Measurements from ENCODE around the gene NUP35. TPM values are rescaled to one million over a fixed set of nuclear protein-coding genes. Genes with fewer than 3 reads are reported as not detected.
A peak's percentile ranks its signal among the peaks of the same experiment; 100 is the strongest.

NUP35 gene
- total RNA-seq, 4 donors from 2014 or later: 3.6 to 9.7 (median 5.6) TPM

DNA sequence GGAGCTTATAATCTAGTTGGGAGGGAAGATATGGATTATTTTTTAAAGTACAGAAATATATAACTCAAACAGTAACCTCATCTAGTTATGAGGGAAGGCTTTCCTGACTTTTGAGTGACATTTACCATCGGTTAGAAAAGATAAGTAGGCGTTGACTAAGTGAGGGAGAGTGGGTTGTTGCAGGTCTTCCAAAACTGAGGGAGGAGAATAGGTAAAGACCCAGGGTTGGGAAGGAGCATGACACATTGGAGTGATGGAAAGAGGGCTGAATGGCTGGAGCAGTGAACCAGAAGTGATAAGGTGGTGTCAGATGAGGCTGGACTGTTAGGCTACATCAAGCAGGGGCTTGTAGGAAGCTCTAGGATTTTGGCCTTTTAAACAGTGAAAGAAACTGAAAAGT is 10.6 kb upstream of the NUP35 start:
- H3K36me3 ChIP-seq: no peaks in the 10 kb centered on the region
- TF ChIP-seq POLR2A (IDR thresholded peaks at IDR 0.05): no peak
- TF ChIP-seq, protein P1, sequence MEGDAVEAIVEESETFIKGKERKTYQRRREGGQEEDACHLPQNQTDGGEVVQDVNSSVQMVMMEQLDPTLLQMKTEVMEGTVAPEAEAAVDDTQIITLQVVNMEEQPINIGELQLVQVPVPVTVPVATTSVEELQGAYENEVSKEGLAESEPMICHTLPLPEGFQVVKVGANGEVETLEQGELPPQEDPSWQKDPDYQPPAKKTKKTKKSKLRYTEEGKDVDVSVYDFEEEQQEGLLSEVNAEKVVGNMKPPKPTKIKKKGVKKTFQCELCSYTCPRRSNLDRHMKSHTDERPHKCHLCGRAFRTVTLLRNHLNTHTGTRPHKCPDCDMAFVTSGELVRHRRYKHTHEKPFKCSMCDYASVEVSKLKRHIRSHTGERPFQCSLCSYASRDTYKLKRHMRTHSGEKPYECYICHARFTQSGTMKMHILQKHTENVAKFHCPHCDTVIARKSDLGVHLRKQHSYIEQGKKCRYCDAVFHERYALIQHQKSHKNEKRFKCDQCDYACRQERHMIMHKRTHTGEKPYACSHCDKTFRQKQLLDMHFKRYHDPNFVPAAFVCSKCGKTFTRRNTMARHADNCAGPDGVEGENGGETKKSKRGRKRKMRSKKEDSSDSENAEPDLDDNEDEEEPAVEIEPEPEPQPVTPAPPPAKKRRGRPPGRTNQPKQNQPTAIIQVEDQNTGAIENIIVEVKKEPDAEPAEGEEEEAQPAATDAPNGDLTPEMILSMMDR (IDR thresholded peaks at IDR 0.05 in 4 of 5, conservative IDR thresholded peaks at IDR 0.05 in 1 of 5): no peak
- no peak overlapping the region for H3K4me3 ChIP-seq
- H3K27me3 ChIP-seq: no peaks in the 10 kb centered on the region
- H3K9me3 ChIP-seq: no peaks in the 10 kb centered on the region
- intact Hi-C loops (cut with DNase I; ENCODE audit: low total_unique reads) (no loop called here), in situ Hi-C loops (cut with MboI; ENCODE audit: low sequenced_read_pairs in 4 of 4) (no loop called here)
- H3K27ac ChIP-seq: no peak overlapping the region
- ATAC-seq (no peak), DNase-seq (no peak)
- no peaks in the 10 kb centered on the region for H3K4me1 ChIP-seq

DNA sequence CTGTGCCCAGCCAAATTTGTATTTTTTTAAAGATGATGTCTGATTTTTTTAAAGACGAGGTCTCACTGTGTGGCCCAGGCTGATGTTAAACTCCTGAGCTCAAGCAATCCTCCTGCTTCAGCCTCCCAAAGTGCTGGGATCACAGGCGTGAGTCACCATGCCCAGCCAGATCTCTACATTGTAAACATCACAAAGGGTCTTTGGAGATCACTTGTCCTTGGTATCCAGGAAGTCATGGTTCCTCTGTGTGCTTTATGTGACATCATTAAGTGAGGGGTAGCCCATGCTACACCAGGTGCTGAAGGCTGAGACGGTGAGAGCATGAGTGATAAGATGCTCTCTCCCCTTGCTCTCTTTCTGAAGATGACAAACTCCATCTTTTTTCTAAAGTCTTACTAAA is 7.0 kb upstream of the NUP35 start:
- Histone ChIP-seq H3K4me3 (no peak overlapping the region), H3K4me1 (no peaks in the 10 kb centered on the region), H3K27ac (no peak overlapping the region), H3K36me3 (no peaks in the 10 kb centered on the region), H3K9me3 (no peaks in the 10 kb centered on the region), H3K27me3 (no peaks in the 10 kb centered on the region)
- no peak for DNase-seq
- intact Hi-C loops (cut with DNase I; ENCODE audit: low total_unique reads) (no loop called here), in situ Hi-C loops (cut with MboI; ENCODE audit: low sequenced_read_pairs in 4 of 4) (no loop called here)
- TF ChIP-seq, protein P1 (IDR thresholded peaks at IDR 0.05 in 4 of 5, conservative IDR thresholded peaks at IDR 0.05 in 1 of 5): no peak
- TF ChIP-seq POLR2A (IDR thresholded peaks at IDR 0.05): no peak
- no peak for ATAC-seq

DNA sequence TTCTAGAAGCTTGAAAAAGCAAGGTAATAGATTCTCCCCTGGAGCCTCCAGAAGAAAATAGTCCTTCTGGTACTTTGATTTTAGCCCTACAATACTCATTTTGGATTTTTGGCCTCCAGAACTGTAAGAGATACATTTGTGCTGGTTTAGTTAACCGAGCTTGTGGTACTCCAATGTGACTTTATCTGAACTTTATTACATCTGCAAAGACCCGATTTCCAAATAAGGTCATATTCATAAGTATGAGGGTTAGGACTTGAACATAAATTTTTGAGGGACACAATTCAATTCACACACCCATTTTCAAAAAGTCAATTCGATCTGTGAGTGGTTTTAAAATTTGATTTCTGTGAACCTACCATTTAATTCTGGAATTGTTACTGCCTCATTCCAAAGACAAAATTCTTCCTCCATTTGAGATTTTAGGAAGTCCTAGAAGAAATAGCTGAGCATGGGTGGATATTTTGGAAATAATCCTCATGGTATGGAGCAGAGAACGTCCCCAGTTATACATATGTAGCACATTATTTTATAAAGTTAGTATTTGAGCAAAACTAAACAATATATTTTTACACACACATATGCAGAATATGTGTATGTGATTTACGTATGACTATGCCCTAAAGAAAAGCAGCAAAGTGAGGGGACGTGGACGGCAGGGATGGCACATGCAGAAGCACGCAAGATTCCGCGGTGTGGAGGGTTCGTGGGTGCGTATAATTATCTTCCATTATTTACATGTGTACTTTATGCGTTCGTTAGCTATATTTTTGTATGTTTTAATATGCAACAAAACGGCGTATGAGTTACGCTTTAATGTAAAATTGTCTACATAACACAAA is 905 bp upstream of the NUP35 start:
- Histone ChIP-seq H3K27me3 (no peaks in the 10 kb centered on the region), H3K36me3 (no peaks in the 10 kb centered on the region), H3K4me3 (peak overlapping the region; percentile 78 to 99 (median 82)), H3K9me3 (no peaks in the 10 kb centered on the region), H3K4me1 (peaks cover 12 to 16% of the 10 kb centered on the region in 2 donors), H3K27ac (peak overlapping the region; percentile 85 to 90 (median 88))
- in situ Hi-C loops (cut with MboI; ENCODE audit: low sequenced_read_pairs in 4 of 4): loop anchor here in 1 of 4 donors (10.0 kb wide), 1 partner anchor 49 kb away; the partner anchor contains the start of gene DUSP19
- TF ChIP-seq POLR2A (IDR thresholded peaks at IDR 0.05): no peak
- TF ChIP-seq, protein P1 (IDR thresholded peaks at IDR 0.05 in 4 of 5, conservative IDR thresholded peaks at IDR 0.05 in 1 of 5): no peak
- DNase-seq (no peak), ATAC-seq (no peak)
- intact Hi-C loops (cut with DNase I; ENCODE audit: low total_unique reads): loop anchor here (10.0 kb wide), 1 partner anchor 1229 kb away; the partner anchor contains the start of gene ITPRID2

DNA sequence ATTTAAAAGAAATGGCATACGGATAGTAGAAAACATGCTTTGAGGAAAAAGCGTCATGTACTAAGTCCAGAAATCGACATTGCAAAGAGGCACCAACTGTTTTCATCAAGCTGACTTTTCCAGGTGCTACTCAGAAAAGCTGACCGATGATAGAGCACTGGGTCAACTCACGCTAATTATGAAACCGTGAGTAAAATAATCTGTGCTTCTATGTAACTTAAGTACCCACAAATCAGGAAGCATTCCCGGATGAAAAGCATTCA is 353 bp upstream of the NUP35 start:
- no peaks in the 10 kb centered on the region for H3K9me3 ChIP-seq
- intact Hi-C loops (cut with DNase I; ENCODE audit: low total_unique reads): loop anchor here (1.0 to 10.0 kb wide), 3 partner anchors 46 to 1229 kb away; partner anchors contain the start of genes DUSP19, ITPRID2 and NCKAP1
- peak overlapping the region; percentile 85 to 90 (median 88) for H3K27ac ChIP-seq
- peaks cover 0 to 5% of the 10 kb centered on the region in 2 donors for H3K36me3 ChIP-seq
- no peak for TF ChIP-seq POLR2A (IDR thresholded peaks at IDR 0.05)
- TF ChIP-seq, protein P1 (IDR thresholded peaks at IDR 0.05 in 4 of 5, conservative IDR thresholded peaks at IDR 0.05 in 1 of 5): no peak
- peak; percentile 63 to 68 for ATAC-seq
- no peaks in the 10 kb centered on the region for H3K27me3 ChIP-seq
- H3K4me1 ChIP-seq: peaks cover 12 to 16% of the 10 kb centered on the region in 2 donors
- no peak for DNase-seq
- peak overlapping the region; percentile 78 to 99 (median 82) for H3K4me3 ChIP-seq
- in situ Hi-C loops (cut with MboI; ENCODE audit: low sequenced_read_pairs in 4 of 4): loop anchor here in 1 of 4 donors (10.0 kb wide), 1 partner anchor 49 kb away; the partner anchor contains the start of gene DUSP19

All from gastrocnemius medialis (tissue), 4 donors.